Choroid plexus epithelial cell (primary cell): ENCODE measurements around the gene LAMTOR2.
A peak's percentile ranks its signal among the peaks of the same experiment; 100 is the strongest.

Experiments
- DNase-seq: peaks from one replicate; pipeline ENCODE4 v3.0.0-alpha.2; 2010; ENCODE audit warnings: low read depth
- H3K4me3 ChIP-seq: 2 replicates; pipeline ENCODE4 v1.5.1; 2011; ENCODE audit warnings: low read depth, mild to moderate bottlenecking, control low read depth, low read length, moderate library complexity
- TF ChIP-seq, protein P1 (sequence below): conservative IDR thresholded peaks from 2 replicates; pipeline ENCODE4 v1.5.1; 2011; ENCODE audit warnings: low read depth, mild to moderate bottlenecking, control low read depth, inconsistent platforms, low read length, moderate library complexity

Gene LAMTOR2

DNA sequence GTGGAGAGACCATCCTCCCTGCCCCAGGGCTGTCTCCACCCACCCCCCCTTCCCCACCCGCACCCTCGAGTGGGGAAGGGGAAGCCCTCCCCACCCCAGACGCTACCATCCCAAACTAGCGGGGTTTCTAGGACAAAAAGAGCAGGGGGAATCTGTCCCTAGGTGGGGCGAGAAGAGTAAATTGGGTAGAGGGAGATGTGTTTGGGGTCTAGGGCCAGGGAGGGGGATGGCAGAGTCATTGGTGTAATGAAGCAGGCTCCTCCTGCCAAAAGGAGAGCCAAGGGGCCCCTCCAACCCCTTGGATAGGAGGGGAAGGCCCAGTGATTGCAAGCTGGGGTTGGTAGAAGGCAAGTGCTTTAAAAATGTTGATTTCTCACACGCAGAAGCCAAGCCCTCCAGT, 17.7 kb downstream of the LAMTOR2 start:
- TF ChIP-seq, protein P1, sequence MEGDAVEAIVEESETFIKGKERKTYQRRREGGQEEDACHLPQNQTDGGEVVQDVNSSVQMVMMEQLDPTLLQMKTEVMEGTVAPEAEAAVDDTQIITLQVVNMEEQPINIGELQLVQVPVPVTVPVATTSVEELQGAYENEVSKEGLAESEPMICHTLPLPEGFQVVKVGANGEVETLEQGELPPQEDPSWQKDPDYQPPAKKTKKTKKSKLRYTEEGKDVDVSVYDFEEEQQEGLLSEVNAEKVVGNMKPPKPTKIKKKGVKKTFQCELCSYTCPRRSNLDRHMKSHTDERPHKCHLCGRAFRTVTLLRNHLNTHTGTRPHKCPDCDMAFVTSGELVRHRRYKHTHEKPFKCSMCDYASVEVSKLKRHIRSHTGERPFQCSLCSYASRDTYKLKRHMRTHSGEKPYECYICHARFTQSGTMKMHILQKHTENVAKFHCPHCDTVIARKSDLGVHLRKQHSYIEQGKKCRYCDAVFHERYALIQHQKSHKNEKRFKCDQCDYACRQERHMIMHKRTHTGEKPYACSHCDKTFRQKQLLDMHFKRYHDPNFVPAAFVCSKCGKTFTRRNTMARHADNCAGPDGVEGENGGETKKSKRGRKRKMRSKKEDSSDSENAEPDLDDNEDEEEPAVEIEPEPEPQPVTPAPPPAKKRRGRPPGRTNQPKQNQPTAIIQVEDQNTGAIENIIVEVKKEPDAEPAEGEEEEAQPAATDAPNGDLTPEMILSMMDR = no peak
- no peak for DNase-seq
- H3K4me3 ChIP-seq = no peak overlapping the region

DNA sequence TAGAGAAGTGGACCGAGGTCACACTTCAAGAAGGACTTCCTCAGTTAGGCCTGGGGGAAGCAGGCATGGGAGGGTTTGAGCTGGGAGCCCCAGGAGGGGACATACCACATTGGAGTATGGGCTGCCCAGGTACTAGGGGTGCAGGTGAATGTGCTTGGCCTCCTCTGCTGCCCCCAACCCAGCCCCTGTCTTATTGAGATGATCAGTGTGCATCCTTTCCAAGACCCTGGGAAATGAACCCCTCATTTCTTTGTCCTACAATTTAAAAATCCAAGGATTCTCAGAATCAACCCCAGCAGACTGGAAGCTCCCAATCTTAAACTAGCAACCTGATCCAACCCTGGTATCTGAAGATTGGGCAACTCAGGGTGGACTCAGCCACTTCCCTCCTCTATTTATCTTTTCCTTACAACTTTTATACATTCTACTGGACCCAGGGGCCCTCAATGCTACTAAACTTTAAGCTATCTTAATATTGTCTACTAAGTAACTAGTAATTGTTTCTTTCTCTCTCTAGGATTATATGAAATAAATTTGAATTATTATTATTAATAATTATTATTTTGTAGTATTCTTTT, 18.6 kb downstream of the LAMTOR2 start:
- no peak overlapping the region for H3K4me3 ChIP-seq
- no peak for DNase-seq
- TF ChIP-seq, protein P1 = no peak

DNA sequence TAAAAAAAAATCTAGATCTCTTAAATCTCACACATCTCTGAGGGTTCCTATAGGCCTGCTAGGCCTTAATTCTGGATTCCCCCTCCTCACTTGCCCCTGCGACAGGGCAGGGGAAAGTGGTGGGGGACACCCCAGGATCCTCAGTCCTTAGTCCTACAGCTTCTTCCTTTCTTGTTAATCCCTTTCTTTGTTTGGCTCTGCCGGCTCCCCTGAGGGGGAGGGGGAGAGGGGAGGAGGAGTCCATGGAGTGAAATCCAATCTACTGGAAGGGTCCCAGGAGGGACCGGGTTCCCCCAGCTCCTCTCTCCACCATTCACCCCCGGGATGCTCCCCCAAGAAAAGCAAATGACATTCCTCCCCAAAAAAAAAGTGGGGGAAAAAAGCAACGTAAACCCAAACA, 19.2 kb downstream of the LAMTOR2 start:
- no peak overlapping the region for H3K4me3 ChIP-seq
- DNase-seq = no peak
- TF ChIP-seq, protein P1 = no peak

DNA sequence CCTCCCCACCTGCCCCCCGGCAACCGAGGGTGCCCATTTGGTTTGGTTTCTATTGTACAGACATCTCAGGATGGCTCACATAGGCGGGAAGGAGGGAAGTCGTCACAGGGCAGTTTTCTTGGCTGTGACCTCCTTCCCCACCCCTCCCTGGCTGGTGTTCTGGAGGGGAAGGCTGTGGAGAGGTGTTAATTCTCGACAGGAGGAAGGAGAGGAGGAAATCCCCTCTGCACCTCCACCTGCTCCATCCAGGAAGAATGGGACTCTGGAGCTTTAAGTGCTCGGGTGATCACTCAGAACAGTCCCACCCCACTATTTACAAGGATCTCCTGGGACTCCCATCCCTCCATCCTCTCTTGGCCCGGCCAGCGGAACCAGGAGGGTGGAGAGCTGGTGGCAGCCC, 20.1 kb downstream of the LAMTOR2 start:
- H3K4me3 ChIP-seq = no peak overlapping the region
- TF ChIP-seq, protein P1 = no peak
- no peak for DNase-seq

DNA sequence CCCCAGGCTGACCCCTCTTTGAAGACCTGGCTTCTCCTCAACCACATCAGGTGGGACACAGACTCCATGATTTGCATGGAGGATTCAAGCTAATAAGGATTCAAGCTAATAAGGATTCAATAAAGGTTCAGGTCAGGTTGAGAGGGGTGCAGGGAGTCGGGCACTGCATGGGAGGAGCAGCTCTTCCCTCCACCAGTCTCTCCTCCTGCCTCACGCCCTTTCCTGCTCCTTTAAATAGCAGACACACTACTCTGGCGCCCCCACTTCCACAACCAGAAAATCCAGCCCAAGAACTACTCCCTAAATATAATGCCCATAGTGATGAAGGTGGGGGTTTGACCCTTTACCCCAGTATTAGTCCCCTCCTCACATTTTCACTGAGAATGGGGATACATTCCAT, 20.6 kb downstream of the LAMTOR2 start:
- peak; percentile 15 for DNase-seq
- TF ChIP-seq, protein P1 = no peak
- H3K4me3 ChIP-seq = no peak overlapping the region

DNA sequence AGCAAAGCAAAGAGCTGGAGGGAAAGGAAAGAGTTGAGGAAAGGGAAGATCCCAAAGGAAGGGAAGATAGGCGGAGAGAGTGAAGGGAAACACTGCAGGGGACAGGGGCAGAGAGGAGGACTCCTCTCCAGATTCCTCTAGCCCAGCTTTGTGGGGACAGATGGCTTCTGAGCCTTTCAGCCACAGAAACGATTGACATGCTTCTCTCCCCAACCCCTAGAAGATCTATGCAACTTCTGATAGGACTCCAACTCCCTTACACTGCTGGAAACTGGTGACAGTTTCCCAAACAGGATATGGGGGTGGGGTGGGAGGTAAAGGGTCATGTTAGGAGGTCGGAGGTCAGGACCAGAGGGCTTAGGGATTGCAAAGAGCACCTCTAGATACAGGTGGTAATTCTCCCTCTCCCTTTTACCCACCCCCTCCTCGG, 21.2 kb downstream of the LAMTOR2 start:
- no peak overlapping the region for H3K4me3 ChIP-seq
- TF ChIP-seq, protein P1 = no peak
- DNase-seq = no peak
